H1 (cell line): ENCODE results near the gene TMEM144. TPM values are rescaled to one million over a fixed set of nuclear protein-coding genes. Genes with fewer than 3 reads are reported as not detected.

Source experiments
- CTCF ChIA-PET: fragments of 300-600 bp; sonication (Branson Sonifier 250); formaldehyde crosslinking; loops from one replicate; lab custom pipeline; 2021; ENCODE audit not compliant: partially characterized antibody; lab: Charles Lee
- POLR2A ChIA-PET: fragments of 300-600 bp; sonication (Branson Sonifier 250); formaldehyde crosslinking; loops from one replicate; lab custom pipeline; 2021; ENCODE audit warnings: inconsistent platforms; ENCODE audit not compliant: partially characterized antibody; lab: Charles Lee
- DNase-seq, 2 experiments: peaks; one replicate each; pipeline versions ENCODE4 v3.0.0 to v3.0.0-alpha.2; 2010 to 2022; ENCODE audit warnings: low spot score in 2 of 2, low read depth in 1 of 2, mixed read lengths in 1 of 2
- FAIRE-seq: peaks from 2 replicates; lab custom pipeline; 2011; peaks lifted over from hg19 to GRCh38; lab: Jason Lieb, UNC
- H2AFZ ChIP-seq: 2 replicates; pipeline ENCODE4 v1.8.1; 2012; ENCODE audit warnings: low read length, inconsistent platforms
- H2AK5ac ChIP-seq: 2 replicates; pipeline ENCODE4 v1.6.1; 2013; ENCODE audit warnings: low read depth, low read length
- H2BK120ac ChIP-seq: replicated peaks from 2 replicates; pipeline ENCODE3; 2013; ENCODE audit warnings: low read depth, low read length, inconsistent platforms
- H2BK12ac ChIP-seq: 2 replicates; pipeline ENCODE4 v1.6.1; 2013; ENCODE audit warnings: low read depth, low read length
- H2BK15ac ChIP-seq: 2 replicates; pipeline ENCODE4 v1.6.1; 2013; ENCODE audit warnings: low read length
- H2BK20ac ChIP-seq: 2 replicates; pipeline ENCODE4 v1.6.1; 2013; ENCODE audit warnings: low read length
- H2BK5ac ChIP-seq: 2 replicates; pipeline ENCODE4 v1.6.1; 2013; ENCODE audit warnings: low read depth, low read length
- H3K14ac ChIP-seq: 2 replicates; pipeline ENCODE4 v1.6.1; 2013; ENCODE audit warnings: inconsistent platforms; ENCODE audit not compliant: insufficient read length
- H3K18ac ChIP-seq: 2 replicates; pipeline ENCODE4 v1.6.1; 2013; ENCODE audit warnings: low read length; ENCODE audit errors: extremely low read depth
- H3K23ac ChIP-seq: 2 replicates; pipeline ENCODE4 v1.6.1; 2013; ENCODE audit warnings: inconsistent platforms; ENCODE audit not compliant: insufficient read length
- H3K23me2 ChIP-seq: 2 replicates; pipeline ENCODE4 v1.6.1; 2013; ENCODE audit warnings: low read depth, low read length
- H3K27ac ChIP-seq: 2 replicates; pipeline ENCODE4 v1.6.1; 2011; ENCODE audit warnings: low read depth, low read length, inconsistent platforms
- H3K27me3 ChIP-seq, 4 experiments: replicated peaks in 1 of 4; 1 replicate in 1 of 4; 2 replicates in 3 of 4; pipeline versions ENCODE4 v1.6.1 to v1.8.1; 2011 to 2013; ENCODE audit warnings: low read length in 3 of 4, mild to moderate bottlenecking in 3 of 4, inconsistent platforms in 2 of 4, mixed read lengths in 2 of 4, moderate library complexity in 1 of 4; ENCODE audit not compliant: control insufficient read depth in 3 of 4, insufficient read depth in 3 of 4; ENCODE audit errors: extremely low read depth in 1 of 4
- H3K36me3 ChIP-seq, 4 experiments: 2 replicates each; pipeline versions ENCODE4 v1.6.1 to v1.8.1; 2011 to 2013; ENCODE audit warnings: mild to moderate bottlenecking in 4 of 4, low read length in 3 of 4, moderate library complexity in 2 of 4, control low read depth in 1 of 4, inconsistent platforms in 1 of 4; ENCODE audit not compliant: insufficient read depth in 4 of 4, control insufficient read depth in 2 of 4
- H3K4ac ChIP-seq: replicated peaks from 2 replicates; pipeline ENCODE3; 2013; ENCODE audit warnings: low read length, low read depth, mixed read lengths, inconsistent platforms; ENCODE audit not compliant: insufficient read length
- H3K4me1 ChIP-seq, 4 experiments: replicated peaks in 1 of 4; 1 replicate in 1 of 4; 2 replicates in 3 of 4; pipeline versions ENCODE4 v1.6.1 to v1.8.1; 2011 to 2013; ENCODE audit warnings: low read length in 3 of 4, inconsistent platforms in 2 of 4, mixed read lengths in 1 of 4; ENCODE audit not compliant: insufficient read depth in 4 of 4, control insufficient read depth in 3 of 4
- H3K4me2 ChIP-seq, 2 experiments: 2 replicates each; pipeline versions ENCODE4 v1.6.1 to v1.8.1; 2011 to 2013; ENCODE audit warnings: low read depth in 2 of 2, low read length in 2 of 2, control low read depth in 1 of 2, inconsistent platforms in 1 of 2, mild to moderate bottlenecking in 1 of 2; ENCODE audit not compliant: insufficient read depth in 1 of 2
- H3K4me3 ChIP-seq, 4 experiments: fragments of 200-600, 300-600 bp in 1 of 4; sonication (generic), shearing (Covaris generic), sonication (Bioruptor Twin) in 1 of 4; 2 replicates each; pipeline versions ENCODE4 v1.5.1 to v1.8.1; 2011 to 2016; ENCODE audit warnings: low read length in 4 of 4, low read depth in 3 of 4, control low read depth in 2 of 4, inconsistent platforms in 2 of 4, mild to moderate bottlenecking in 2 of 4, mixed read lengths in 1 of 4, moderate library complexity in 1 of 4; ENCODE audit not compliant: insufficient read depth in 2 of 4; ENCODE audit errors: extremely low read depth in 1 of 4
- H3K56ac ChIP-seq: replicated peaks from 2 replicates; pipeline ENCODE3; 2013; ENCODE audit warnings: low read depth, mild to moderate bottlenecking, mixed read lengths, low read length, inconsistent platforms; ENCODE audit not compliant: insufficient read length
- H3K79me1 ChIP-seq: 2 replicates; pipeline ENCODE4 v1.6.1; 2013; ENCODE audit warnings: low read depth, low read length, control low read depth
- H3K79me2 ChIP-seq, 2 experiments: 2 replicates each; pipeline versions ENCODE4 v1.6.1 to v1.8.1; 2012 to 2013; ENCODE audit warnings: low read length in 2 of 2, mild to moderate bottlenecking in 2 of 2, inconsistent platforms in 1 of 2; ENCODE audit not compliant: insufficient read depth in 2 of 2, control insufficient read depth in 1 of 2
- H3K9ac ChIP-seq, 4 experiments: replicated peaks in 1 of 4; 1 replicate in 1 of 4; 2 replicates in 3 of 4; pipeline versions ENCODE4 v1.6.1 to v1.8.1; 2011 to 2013; ENCODE audit warnings: low read depth in 3 of 4, low read length in 3 of 4, control low read depth in 2 of 4, mild to moderate bottlenecking in 2 of 4, moderate library complexity in 2 of 4, inconsistent platforms in 1 of 4; ENCODE audit errors: extremely low read depth in 1 of 4
- H3K9me3 ChIP-seq, 2 experiments: 2 replicates each; pipeline versions ENCODE4 v1.6.1 to v1.8.1; 2012 to 2013; ENCODE audit warnings: mild to moderate bottlenecking in 2 of 2, moderate library complexity in 2 of 2, control low read depth in 1 of 2, inconsistent platforms in 1 of 2, low read depth in 1 of 2, low read length in 1 of 2, mixed read lengths in 1 of 2; ENCODE audit not compliant: insufficient read depth in 2 of 2
- H4K20me1 ChIP-seq, 2 experiments: replicated peaks in 1 of 2; 2 replicates each; pipeline versions ENCODE3 to v1.8.1; 2011 to 2013; ENCODE audit warnings: inconsistent platforms in 2 of 2, low read length in 2 of 2, mild to moderate bottlenecking in 1 of 2; ENCODE audit not compliant: insufficient read depth in 2 of 2, control insufficient read depth in 1 of 2
- H4K5ac ChIP-seq: 2 replicates; pipeline ENCODE4 v1.6.1; 2013; ENCODE audit warnings: low read length, low read depth, mixed read lengths, inconsistent platforms; ENCODE audit not compliant: insufficient read length
- H4K8ac ChIP-seq: 2 replicates; pipeline ENCODE4 v1.8.0; 2013; ENCODE audit warnings: mild to moderate bottlenecking, moderate library complexity, low read length, inconsistent platforms; ENCODE audit not compliant: insufficient read depth; ENCODE audit errors: extremely low read depth
- H4K91ac ChIP-seq: replicated peaks from 2 replicates; pipeline ENCODE3; 2013; ENCODE audit warnings: low read length, mixed read lengths, inconsistent platforms; ENCODE audit not compliant: insufficient read length
- BCL11A ChIP-seq, 2 experiments: IDR thresholded peaks; one replicate each; pipeline ENCODE4 v1.6.1; 2011; ENCODE audit warnings: low read depth in 2 of 2, low read length in 2 of 2, mild to moderate bottlenecking in 2 of 2
- BRCA1 ChIP-seq: IDR thresholded peaks from 2 replicates; pipeline ENCODE4 v1.6.1; 2012; ENCODE audit warnings: low read depth, low read length, improper control_type of control experiment
- CEBPB ChIP-seq: IDR thresholded peaks from 2 replicates; pipeline ENCODE4 v1.6.1; 2012; ENCODE audit warnings: low read depth, low read length
- CTCF ChIP-seq, 3 experiments: IDR thresholded peaks; 1 replicate in 2 of 3; 2 replicates in 1 of 3; pipeline versions ENCODE4 v1.5.1 to v1.6.1; 2011; ENCODE audit warnings: low read length in 3 of 3, mild to moderate bottlenecking in 3 of 3, inconsistent platforms in 2 of 3, low read depth in 1 of 3, moderate library complexity in 1 of 3; ENCODE audit not compliant: insufficient read depth in 1 of 3; ENCODE audit errors: control extremely low read depth in 1 of 3
- E2F6 ChIP-seq: IDR thresholded peaks from 2 replicates; pipeline ENCODE4 v1.6.1; 2012; ENCODE audit warnings: inconsistent platforms
- GABPA ChIP-seq: IDR thresholded peaks from 2 replicates; pipeline ENCODE4 v1.6.1; 2011; ENCODE audit warnings: mild to moderate bottlenecking, low read length, moderate library complexity, borderline replicate concordance; ENCODE audit not compliant: insufficient read depth
- MAFK ChIP-seq: IDR thresholded peaks from 2 replicates; pipeline ENCODE4 v1.6.1; 2012; ENCODE audit warnings: low read depth, mild to moderate bottlenecking, improper control_type of control experiment, low read length
- PHF8 ChIP-seq: fragments of 200-600 bp; sonication (generic); conservative IDR thresholded peaks from 2 replicates; pipeline ENCODE4 v1.7.1; 2012; ENCODE audit warnings: low read depth, mild to moderate bottlenecking, inconsistent platforms, low read length, moderate library complexity
- POLR2AphosphoS5 ChIP-seq: IDR thresholded peaks from 2 replicates; pipeline ENCODE4 v1.6.1; 2011; ENCODE audit warnings: low read depth, low read length
- TBP ChIP-seq: IDR thresholded peaks from 2 replicates; pipeline ENCODE4 v1.6.1; 2011; ENCODE audit warnings: low read depth, low read length, improper control_type of control experiment
- TEAD4 ChIP-seq: IDR thresholded peaks from 2 replicates; pipeline ENCODE4 v1.6.1; 2012; ENCODE audit warnings: low read depth, low read length, inconsistent platforms, mixed read lengths
- WGBS, 2 experiments: shearing (Covaris generic) in 1 of 2; methylation state at CpG; one replicate each; pipeline versions ENCODE4 v1.1.6 to v1.1.7; 2013 to 2015; ENCODE audit warnings: low lambda C conversion rate in 2 of 2, mixed read lengths in 2 of 2, inconsistent platforms in 1 of 2, low coverage in 1 of 2, missing lambda C conversion rate in 1 of 2; ENCODE audit not compliant: insufficient replicate concordance in 2 of 2, insufficient coverage in 1 of 2, insufficient read length in 1 of 2; ENCODE audit errors: extremely low coverage in 1 of 2, missing lambda C conversion rate in 1 of 2; 5-methylcytosine and 5-hydroxymethylcytosine counted together
- polyA plus RNA-seq, 7 experiments: library from polyadenylated mRNA; depleted of rRNA in 3 of 7; stranded (reverse) in 5 of 7; unstranded in 2 of 7; fragments of >200 nt in 5 of 7; fragments of 200-250 nt in 2 of 7; gene quantifications; 1 replicate in 5 of 7; 2 replicates in 1 of 7; 4 replicates in 1 of 7; pipeline versions ENCODE4 v1.2.1 to v1.2.3, GENCODE V29; 2011 to 2013; ENCODE audit warnings: missing spikeins in 2 of 7, mixed read lengths in 2 of 7
- total RNA-seq: library from RNA; stranded (reverse); fragmentation: NEBNext Ultra II Directional; extraction: Animal tissue kit (Norgen Biotek cat#: 25700); gene quantifications from 2 replicates; pipeline ENCODE4 v1.2.1, GENCODE V29; 2021

Gene TMEM144
- total and polyA plus RNA-seq, 2 of the 8 experiments (the other 6 are each of a cell fraction or from before 2014, with no cell fraction given), result 1.9 to 2.6 TPM

- no peak overlapping the region for H2AK5ac ChIP-seq
- POLR2A ChIA-PET, result interaction anchor here (0.6 kb wide), 1 partner anchor 33 kb away, joined by 3 read pairs; no protein-coding TSS in a partner anchor
- TF ChIP-seq TEAD4, result no peak
- TF ChIP-seq BCL11A (IDR thresholded peaks at IDR 0.05; ENCODE audit: low read depth in 2 of 2, low read length in 2 of 2), result no peak
- no peak for TF ChIP-seq TBP
- no peak for TF ChIP-seq GABPA
- TF ChIP-seq MAFK, result no peak
- no peak for TF ChIP-seq CTCF (IDR thresholded peaks at IDR 0.05; ENCODE audit: control extremely low read depth in 1 of 3, insufficient read depth in 1 of 3, low read depth in 1 of 3, low read length in 3 of 3)
- no peak for TF ChIP-seq CEBPB
- TF ChIP-seq PHF8, result no peak
- no peak for TF ChIP-seq POLR2AphosphoS5
- no peak for TF ChIP-seq BRCA1
- no peak for TF ChIP-seq E2F6
Measured at GRCh38 chr4:158201322-158201721, 9.0 kb upstream of the TMEM144 start.

More at GRCh38 chr4:158201322-158201721, 9.0 kb upstream of the TMEM144 start:
- Histone ChIP-seq H4K91ac (no peak overlapping the region), H3K18ac (no peak overlapping the region), H3K4ac (no peak overlapping the region), H2BK15ac (no peak overlapping the region), H2BK12ac (no peak overlapping the region), H3K56ac (no peak overlapping the region), H4K8ac (no peak overlapping the region), H2BK20ac (no peak overlapping the region), H3K14ac (no peak overlapping the region), H3K9me3 (no peaks in the 10 kb centered on the region), H3K36me3 (no peaks in the 10 kb centered on the region), H4K20me1 (no peaks in the 10 kb centered on the region), H3K27ac (no peak overlapping the region), H2BK120ac (no peak overlapping the region), H3K4me3 (no peak overlapping the region), H4K5ac (no peak overlapping the region), H3K23me2 (no peaks in the 10 kb centered on the region), H3K4me1 (no peaks in the 10 kb centered on the region), H3K79me2 (no peaks in the 10 kb centered on the region), H3K27me3 (no peaks in the 10 kb centered on the region), H3K4me2 (no peak overlapping the region), H3K23ac (no peak overlapping the region), H3K9ac (no peak overlapping the region), H2AFZ (0 out of 2 replicates have a peak overlapping the region, but pooled peaks have one; percentile 4), H3K79me1 (no peaks in the 10 kb centered on the region), H2BK5ac (no peak overlapping the region)
- FAIRE-seq, result no peak
- 88% methylated on average over 4 of the region's 4 CpGs; no CpG with 5 or more reads in 1 of the 2 experiments for WGBS, 2 experiments
- CTCF ChIA-PET, result interaction anchor here (1.0 to 2.7 kb wide), 3 partner anchors 8 to 36 kb away, joined by 3 to 19 read pairs (median 3); no protein-coding TSS in a partner anchor
- DNase-seq, result no peak
